SK-MEL-5 (cell line): Measurements from ENCODE around the gene CD8B2. TPM values are rescaled to one million over a fixed set of nuclear protein-coding genes. Genes with fewer than 3 reads are reported as not detected.
"Not testable (repeated sequence)": the region's sequence is repeated elsewhere in the genome, so short reads cannot be mapped to it uniquely, and the experiment has no call there.

Experiments used
- DNase-seq: peaks from one replicate; pipeline ENCODE4 v3.0.0-alpha.2; 2016; ENCODE audit warnings: low read depth, low spot score
- in situ Hi-C: cut with HindIII; loops from 2 replicates; pipeline ENCODE4 v1.10.0; 2016; ENCODE audit warnings: low sequenced_read_pairs, high pct_unique_total_duplicates, low pct_unique_long_range_greater_than_20kb
- total RNA-seq: library from RNA; depleted of rRNA; stranded (reverse); fragments of >200 nt; shearing (Covaris generic); gene quantifications from 2 replicates; pipeline ENCODE4 v1.2.3, GENCODE V29; 2014; rRNA removed

The CD8B2 gene
- total RNA-seq, 1 experiment from 2014 or later: not detected

GRCh38 chr2:106563195-106563594 lies 76.0 kb downstream of the CD8B2 start:
- in situ Hi-C loops: no loop called here
- DNase-seq: peak; percentile 37

- no peak for DNase-seq
- in situ Hi-C loops: no loop called here
Observed at GRCh38 chr2:106565599-106565998, 78.4 kb downstream of the CD8B2 start.

GRCh38 chr2:106566050-106566449 lies 78.9 kb downstream of the CD8B2 start:
- no peak for DNase-seq
- in situ Hi-C loops: no loop called here

- in situ Hi-C loops, DNase-seq: not testable (repeated sequence)
Observed at GRCh38 chr2:106566484-106566883, 79.3 kb downstream of the CD8B2 start.

- DNase-seq: no peak
- in situ Hi-C loops: no loop called here
Observed at GRCh38 chr2:106570316-106570715, 83.2 kb downstream of the CD8B2 start.

Other genes with a start within 250 kb of the CD8B2 start
- not detected in 2 replicates for gene RGPD3, start 19.0 kb upstream of the CD8B2 start, total RNA-seq